ENCODE data around the gene DIAPH2.

DNA sequence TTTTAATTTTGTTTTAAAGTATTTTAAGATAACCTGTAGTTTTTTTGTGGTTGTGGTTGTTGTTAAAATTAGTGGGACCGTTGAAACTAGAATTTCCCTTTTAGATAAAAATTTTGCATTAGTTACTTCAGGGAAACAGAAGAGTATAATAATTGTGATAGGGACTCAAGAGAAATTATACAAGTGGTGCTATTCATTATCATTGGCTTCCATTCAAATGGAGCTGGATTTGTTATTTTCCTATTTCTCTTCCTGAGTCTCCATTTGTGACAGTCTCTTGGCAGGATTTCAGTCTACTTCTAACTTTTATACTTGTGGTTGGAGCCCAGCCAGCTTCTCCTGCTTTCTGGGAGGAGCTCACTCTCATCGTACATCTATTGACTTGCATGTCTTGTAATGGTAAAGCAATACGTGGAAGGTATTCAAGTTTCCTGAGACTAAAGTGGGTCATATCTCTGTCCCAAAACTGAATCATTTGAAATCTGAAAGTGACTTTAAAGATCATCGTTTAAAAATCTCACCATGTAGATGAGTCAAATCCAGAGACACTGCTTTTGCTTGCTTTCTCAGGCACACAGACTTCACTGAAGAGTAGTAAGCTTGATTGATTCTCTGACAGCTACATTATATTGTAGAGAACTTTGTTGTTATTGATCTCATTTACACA, 354.9 kb downstream of the DIAPH2 start:
- TF ChIP-seq, protein P1, sequence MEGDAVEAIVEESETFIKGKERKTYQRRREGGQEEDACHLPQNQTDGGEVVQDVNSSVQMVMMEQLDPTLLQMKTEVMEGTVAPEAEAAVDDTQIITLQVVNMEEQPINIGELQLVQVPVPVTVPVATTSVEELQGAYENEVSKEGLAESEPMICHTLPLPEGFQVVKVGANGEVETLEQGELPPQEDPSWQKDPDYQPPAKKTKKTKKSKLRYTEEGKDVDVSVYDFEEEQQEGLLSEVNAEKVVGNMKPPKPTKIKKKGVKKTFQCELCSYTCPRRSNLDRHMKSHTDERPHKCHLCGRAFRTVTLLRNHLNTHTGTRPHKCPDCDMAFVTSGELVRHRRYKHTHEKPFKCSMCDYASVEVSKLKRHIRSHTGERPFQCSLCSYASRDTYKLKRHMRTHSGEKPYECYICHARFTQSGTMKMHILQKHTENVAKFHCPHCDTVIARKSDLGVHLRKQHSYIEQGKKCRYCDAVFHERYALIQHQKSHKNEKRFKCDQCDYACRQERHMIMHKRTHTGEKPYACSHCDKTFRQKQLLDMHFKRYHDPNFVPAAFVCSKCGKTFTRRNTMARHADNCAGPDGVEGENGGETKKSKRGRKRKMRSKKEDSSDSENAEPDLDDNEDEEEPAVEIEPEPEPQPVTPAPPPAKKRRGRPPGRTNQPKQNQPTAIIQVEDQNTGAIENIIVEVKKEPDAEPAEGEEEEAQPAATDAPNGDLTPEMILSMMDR (IDR thresholded peaks at IDR 0.05 in 2 of 3, conservative IDR thresholded peaks at IDR 0.05 in 1 of 3; ENCODE audit: borderline replicate concordance in 1 of 3, insufficient read depth in 1 of 3, low read depth in 2 of 3, low read length in 2 of 3) = no peak
- TF ChIP-seq POLR2AphosphoS5 (IDR thresholded peaks at IDR 0.05; ENCODE audit: low read depth, low read length) (no peak), POLR2A (IDR thresholded peaks at IDR 0.05; ENCODE audit: borderline replicate concordance, extremely low read depth, insufficient read depth, insufficient read length) (no peak), EZH2 (IDR thresholded peaks at IDR 0.05) (no peak), YY1 (IDR thresholded peaks at IDR 0.05; ENCODE audit: extremely low read depth, insufficient replicate concordance, low read depth, low read length) (no peak), CEBPB (IDR thresholded peaks at IDR 0.05; ENCODE audit: low read depth) (no peak), EZH2phosphoT487 (IDR thresholded peaks at IDR 0.05; ENCODE audit: borderline replicate concordance) (no peak), EGR1 (IDR thresholded peaks at IDR 0.05; ENCODE audit: low read depth) (no peak), SRF (IDR thresholded peaks at IDR 0.05; ENCODE audit: low read depth) (no peak), RAD21 (IDR thresholded peaks at IDR 0.05; ENCODE audit: low read depth) (no peak), SP1 (IDR thresholded peaks at IDR 0.05; ENCODE audit: low read depth) (no peak)
- TF ChIP-seq, protein P2, sequence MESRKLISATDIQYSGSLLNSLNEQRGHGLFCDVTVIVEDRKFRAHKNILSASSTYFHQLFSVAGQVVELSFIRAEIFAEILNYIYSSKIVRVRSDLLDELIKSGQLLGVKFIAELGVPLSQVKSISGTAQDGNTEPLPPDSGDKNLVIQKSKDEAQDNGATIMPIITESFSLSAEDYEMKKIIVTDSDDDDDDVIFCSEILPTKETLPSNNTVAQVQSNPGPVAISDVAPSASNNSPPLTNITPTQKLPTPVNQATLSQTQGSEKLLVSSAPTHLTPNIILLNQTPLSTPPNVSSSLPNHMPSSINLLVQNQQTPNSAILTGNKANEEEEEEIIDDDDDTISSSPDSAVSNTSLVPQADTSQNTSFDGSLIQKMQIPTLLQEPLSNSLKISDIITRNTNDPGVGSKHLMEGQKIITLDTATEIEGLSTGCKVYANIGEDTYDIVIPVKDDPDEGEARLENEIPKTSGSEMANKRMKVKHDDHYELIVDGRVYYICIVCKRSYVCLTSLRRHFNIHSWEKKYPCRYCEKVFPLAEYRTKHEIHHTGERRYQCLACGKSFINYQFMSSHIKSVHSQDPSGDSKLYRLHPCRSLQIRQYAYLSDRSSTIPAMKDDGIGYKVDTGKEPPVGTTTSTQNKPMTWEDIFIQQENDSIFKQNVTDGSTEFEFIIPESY (IDR thresholded peaks at IDR 0.05; ENCODE audit: extremely low read depth, insufficient replicate concordance, low read length) = no peak
- TF ChIP-seq, protein P3, sequence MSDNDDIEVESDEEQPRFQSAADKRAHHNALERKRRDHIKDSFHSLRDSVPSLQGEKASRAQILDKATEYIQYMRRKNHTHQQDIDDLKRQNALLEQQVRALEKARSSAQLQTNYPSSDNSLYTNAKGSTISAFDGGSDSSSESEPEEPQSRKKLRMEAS (IDR thresholded peaks at IDR 0.05) = no peak

Measured in HCT116 (cell line).